Epithelial cell of prostate (primary cell): ENCODE measurements around the gene PPP1R1B.

ENCODE experiments used
- DNase-seq: peaks from one replicate; pipeline ENCODE4 v3.0.0-alpha.2; 2011; ENCODE audit warnings: low read depth, low spot score
- H3K27ac ChIP-seq: fragments of 450-650 bp; 2 replicates; pipeline ENCODE4 v1.5.1; 2017; ENCODE audit warnings: mild to moderate bottlenecking

PPP1R1B gene

GRCh38 chr17:39599665-39600231 is 27.0 kb upstream of the PPP1R1B start:
- no peak for DNase-seq
- H3K27ac ChIP-seq, result no peak overlapping the region

GRCh38 chr17:39600288-39600996 is 26.3 kb upstream of the PPP1R1B start:
- no peak overlapping the region for H3K27ac ChIP-seq
- no peak for DNase-seq

- no peak overlapping the region for H3K27ac ChIP-seq
- DNase-seq, result no peak
Measured at GRCh38 chr17:39600997-39601597, 25.7 kb upstream of the PPP1R1B start.

GRCh38 chr17:39601758-39602532 is 24.8 kb upstream of the PPP1R1B start:
- no peak overlapping the region for H3K27ac ChIP-seq
- no peak for DNase-seq

- no peak overlapping the region for H3K27ac ChIP-seq
- DNase-seq, result no peak
Measured at GRCh38 chr17:39602533-39603303, 24.0 kb upstream of the PPP1R1B start.

DNA sequence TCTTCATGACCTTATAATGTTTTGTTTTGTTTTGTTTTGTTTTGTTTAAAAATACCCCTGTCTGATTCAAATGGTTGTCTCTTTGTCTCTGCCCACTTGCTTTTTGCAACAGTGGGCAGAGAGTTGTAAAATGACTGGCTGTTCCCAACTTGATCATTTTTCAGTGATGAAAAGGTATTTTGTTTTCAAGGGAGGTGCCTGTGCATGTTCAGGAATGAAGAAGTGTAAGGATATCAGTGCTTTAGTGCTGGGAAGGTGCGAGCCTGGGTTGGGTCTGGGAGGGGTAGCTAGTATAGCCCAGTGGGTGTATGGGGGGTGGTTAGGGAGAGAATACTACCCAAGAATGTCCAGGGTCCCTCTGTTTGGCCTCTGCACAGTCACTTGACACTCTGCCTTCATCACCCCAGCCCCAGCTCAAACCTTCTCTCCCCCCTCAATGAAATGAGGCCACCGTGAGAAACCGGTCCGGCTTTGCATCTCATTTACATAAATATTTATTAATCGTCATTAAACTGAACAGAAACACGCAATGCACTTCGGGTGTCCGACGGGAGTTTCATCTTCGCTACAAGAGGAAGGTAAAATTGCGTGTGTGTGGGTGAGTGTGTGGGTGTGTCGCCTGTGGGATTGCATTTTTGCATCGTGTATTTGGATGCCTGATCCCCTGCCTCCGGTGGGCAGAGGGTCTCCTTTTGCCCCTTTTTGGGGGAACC is 23.3 kb upstream of the PPP1R1B start:
- no peak for DNase-seq
- H3K27ac ChIP-seq, result no peak overlapping the region

DNA sequence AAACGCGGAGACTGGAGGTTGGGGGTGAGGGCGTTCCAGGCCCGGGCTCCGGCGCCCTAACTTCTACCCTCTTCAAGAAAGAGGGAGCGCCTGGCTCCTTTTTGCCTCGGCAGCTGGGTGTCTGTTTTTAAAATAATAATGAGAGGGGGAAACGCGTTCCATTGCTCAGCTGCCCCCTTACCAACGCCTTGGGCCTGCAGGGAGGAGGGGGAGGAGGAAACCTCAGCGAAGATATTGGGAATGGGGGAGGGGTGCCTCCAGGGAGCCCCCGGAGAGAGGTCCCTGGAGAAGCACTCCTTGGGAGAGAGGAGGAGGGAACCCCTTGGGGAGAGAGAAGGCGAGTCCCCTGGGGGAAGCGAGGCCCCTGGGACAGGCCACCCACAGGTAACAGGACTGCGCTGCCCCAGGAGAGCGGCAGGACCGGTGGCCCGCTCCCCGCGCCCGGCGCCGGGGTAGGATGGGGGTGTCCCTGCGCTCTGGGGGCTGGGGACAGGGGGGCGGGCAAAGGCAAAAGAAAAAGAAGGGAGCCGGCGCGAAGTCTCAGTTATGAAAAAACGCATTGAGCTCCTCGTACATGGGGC is 21.8 kb upstream of the PPP1R1B start:
- H3K27ac ChIP-seq, result no peak overlapping the region
- no peak for DNase-seq

DNA sequence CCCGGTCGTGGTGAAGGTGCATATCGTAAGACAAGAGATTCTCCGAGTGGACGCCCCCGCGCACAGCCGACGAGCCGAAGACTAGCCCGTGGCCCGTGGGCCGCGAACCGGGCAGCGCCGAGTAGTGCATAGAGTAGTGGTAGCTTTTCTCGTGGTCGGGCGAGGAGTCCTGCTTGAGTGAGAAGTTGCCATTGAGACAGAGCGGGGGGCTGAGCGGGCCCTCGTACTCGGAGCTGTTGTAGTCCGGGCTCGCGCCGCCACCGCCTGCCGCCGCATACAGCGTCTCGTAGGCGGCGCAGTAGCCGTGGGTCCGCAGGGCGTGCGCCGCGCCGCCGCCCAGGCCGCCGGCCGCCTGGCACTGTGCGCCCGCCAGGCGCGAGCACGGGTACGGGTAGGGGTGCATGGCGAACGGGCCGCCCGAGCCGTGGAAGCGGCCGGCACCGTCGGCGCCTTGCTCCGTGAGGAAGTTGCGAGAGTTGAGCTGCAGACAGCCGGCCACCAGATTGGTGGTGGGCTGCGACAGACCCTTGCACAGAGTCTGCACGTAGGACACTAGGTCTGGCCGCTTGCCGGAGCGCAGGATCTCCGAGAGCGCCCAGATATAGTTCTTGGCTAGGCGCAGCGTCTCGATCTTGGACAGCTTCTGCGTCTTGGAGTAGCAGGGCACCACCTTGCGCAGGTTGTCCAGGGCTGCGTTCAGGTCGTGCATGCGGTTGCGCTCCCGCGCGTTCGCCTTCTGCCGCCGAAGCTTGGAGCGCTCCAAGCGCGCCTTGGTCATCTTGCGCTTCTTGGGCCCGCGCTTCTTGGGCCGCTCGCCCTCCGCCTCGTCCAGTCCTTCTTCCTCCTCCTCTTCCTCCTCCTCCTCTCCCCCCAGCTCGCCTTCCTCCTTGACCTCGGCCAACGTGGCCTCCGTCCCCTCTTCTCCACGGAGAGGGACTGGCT is 21.0 kb upstream of the PPP1R1B start:
- DNase-seq, result no peak
- no peak overlapping the region for H3K27ac ChIP-seq

- DNase-seq, result no peak
- H3K27ac ChIP-seq, result no peak overlapping the region
Measured at GRCh38 chr17:39606434-39607056, 20.2 kb upstream of the PPP1R1B start.

GRCh38 chr17:39607057-39607850 is 19.5 kb upstream of the PPP1R1B start:
- H3K27ac ChIP-seq, result no peak overlapping the region
- no peak for DNase-seq

DNA sequence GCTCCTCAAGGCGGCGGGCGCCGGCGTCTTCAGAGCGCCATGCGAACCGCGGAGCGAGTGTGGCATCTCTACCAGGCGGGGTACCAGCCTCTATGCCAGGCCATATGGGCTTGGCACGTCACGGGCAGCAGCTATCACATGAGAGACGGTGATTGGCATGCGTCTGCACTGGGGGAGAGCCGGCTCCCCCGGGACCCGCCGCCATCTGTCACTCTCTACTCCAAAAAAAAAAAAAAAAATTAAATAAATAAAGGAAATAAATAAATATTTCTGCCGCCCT is 19.0 kb upstream of the PPP1R1B start, which contains the start of gene NEUROD2:
NEUROD2 (minus strand) TSS at position 70 of the 280 bp plus-strand sequence. CDS start 1,321 bp downstream, outside the sequence.
- no peak within 1 kb of the TSS for H3K27ac ChIP-seq
- no peak for DNase-seq

GRCh38 chr17:39608142-39608981 is 18.4 kb upstream of the PPP1R1B start:
- no peak overlapping the region for H3K27ac ChIP-seq
- DNase-seq, result no peak

GRCh38 chr17:39609416-39610025 is 17.2 kb upstream of the PPP1R1B start:
- H3K27ac ChIP-seq, result no peak overlapping the region
- no peak for DNase-seq

GRCh38 chr17:39611401-39612112 is 15.2 kb upstream of the PPP1R1B start:
- H3K27ac ChIP-seq, result no peak overlapping the region
- no peak for DNase-seq

- H3K27ac ChIP-seq, result no peak overlapping the region
- DNase-seq, result no peak
Measured at GRCh38 chr17:39612291-39612894, 14.4 kb upstream of the PPP1R1B start.
